Pancreas (tissue), 10 donors: Measurements from ENCODE around the gene SCN8A. TPM values are rescaled to one million over a fixed set of nuclear protein-coding genes. Genes with fewer than 3 reads are reported as not detected.

Experiments used
- ATAC-seq, 4 donors: fragments of 200-7000 bp; cut with Tn5 transposase; one replicate each; pipeline versions ENCODE4 v1.8.0 to v1.9.1; 2020; ENCODE audit warnings: mild to moderate bottlenecking in 4 of 4, moderate library complexity in 4 of 4
- DNase-seq, 6 donors: peaks; one replicate each; pipeline ENCODE4 v3.0.0-alpha.2; 2020
- FAIRE-seq: peaks from 2 replicates; lab custom pipeline; 2012; peaks lifted over from hg19 to GRCh38; lab: Jason Lieb, UNC
- H3K27ac ChIP-seq, 4 donors: fragments of 200-600 bp; sonication (generic); 1 replicate in 3 of 4; 2 replicates in 1 of 4; pipeline versions ENCODE4 v1.5.0 to v1.8.0; 2020
- H3K27me3 ChIP-seq, 4 donors: fragments of 200-600 bp; one replicate each; pipeline ENCODE4 v1.8.0; 2021
- H3K36me3 ChIP-seq, 3 donors: fragments of 200-600 bp; sonication (generic) in 1 of 3; one replicate each; pipeline versions ENCODE4 v1.5.0 to v1.8.0; 2020 to 2021
- H3K4me1 ChIP-seq, 3 donors: fragments of 200-600 bp; one replicate each; pipeline ENCODE4 v1.8.0; 2021
- H3K4me3 ChIP-seq, 4 donors: fragments of 200-600 bp; sonication (generic) in 2 of 4; one replicate each; pipeline versions ENCODE4 v1.5.0 to v1.8.0; 2020 to 2021
- H3K9me3 ChIP-seq, 4 donors: fragments of 200-600 bp; one replicate each; pipeline ENCODE4 v1.8.0; 2021
- CTCF ChIP-seq, 4 donors: fragments of 200-600 bp; sonication (generic) in 3 of 4; IDR thresholded peaks; one replicate each; pipeline versions ENCODE4 v1.5.0 to v1.8.0; 2021; ENCODE audit warnings: antibody characterized with exemption in 4 of 4
- WGBS, 2 donors: extraction: QIAGEN DNeasy Blood & Tissue Kit; methylation state at CpG; one replicate each; pipeline ENCODE4 v1.1.7; 2013; 5-methylcytosine and 5-hydroxymethylcytosine counted together
- intact Hi-C, 3 donors: fragments of 100-400 bp; cut with DNase I; formaldehyde crosslinking; loops; one replicate each; pipeline versions ENCODE4 v1.11.1 to v1.14.2; 2022
- polyA plus RNA-seq, 2 donors: library from polyadenylated mRNA; stranded (reverse); fragments of 200-250 nt; gene quantifications; one replicate each; pipeline ENCODE4 v1.2.3, GENCODE V29; 2013
- total RNA-seq, 6 donors: library from RNA; stranded (reverse); fragmentation: NEBNext Ultra II Directional in 4 of 6; extraction: Animal tissue kit (Norgen Biotek cat#: 25700) in 4 of 6; gene quantifications; one replicate each; pipeline versions ENCODE4 v1.2.1 to v1.2.4, GENCODE V29; 2021 to 2023
- donor health status: healthy with polysubstance abuse.
- donor health status: DM: no; HTN: no; CAD: no; lungs with moderate emphysema.
- donor health status: DM: no; HTN: no; CAD: no.
- donor health status: control.
- donor health status: control.
- donor health status: Bipolar disorder and iron deficiency.
- donor health status: DM: yes; HTN: yes; CAD: no.
- donor health status: DM: no; HTN: no; CAD: no.
- donor health status: DM: no; HTN: no; CAD: no.
- donor health status: DM: yes; HTN: yes; CAD: no.

SCN8A gene
- total and polyA plus RNA-seq, 8 donors: 1.9 to 3.2 (median 2.3) TPM

- FAIRE-seq (no peak), ATAC-seq (no peak), DNase-seq (no peak)
- H3K27me3 ChIP-seq: no peaks in the 10 kb centered on the region
- no peaks in the 10 kb centered on the region for H3K9me3 ChIP-seq
- no peak overlapping the region for H3K4me3 ChIP-seq
- intact Hi-C loops: no loop called here
- H3K27ac ChIP-seq: no peak overlapping the region
- no peak for TF ChIP-seq CTCF (IDR thresholded peaks at IDR 0.05)
- no peaks in the 10 kb centered on the region for H3K4me1 ChIP-seq
- WGBS, 2 donors: 88 to 96% methylated on average over 1 of the region's 1 CpG
- no peaks in the 10 kb centered on the region for H3K36me3 ChIP-seq
Measured at GRCh38 chr12:51771008-51771407, 180.0 kb downstream of the SCN8A start.

- WGBS, 2 donors: 90 to 96% methylated on average over 2 of the region's 2 CpGs
- DNase-seq (no peak), ATAC-seq (peak in 3 of 4 donors; percentile 39 to 63 (median 54)), FAIRE-seq (no peak)
- no peaks in the 10 kb centered on the region for H3K36me3 ChIP-seq
- no peak for TF ChIP-seq CTCF (IDR thresholded peaks at IDR 0.05)
- intact Hi-C loops: no loop called here
- no peaks in the 10 kb centered on the region for H3K4me1 ChIP-seq
- H3K9me3 ChIP-seq: no peaks in the 10 kb centered on the region
- no peak overlapping the region for H3K27ac ChIP-seq
- H3K27me3 ChIP-seq: no peaks in the 10 kb centered on the region
- no peak overlapping the region for H3K4me3 ChIP-seq
Measured at GRCh38 chr12:51773145-51773869, 182.3 kb downstream of the SCN8A start.

GRCh38 chr12:51774933-51775332 lies 183.9 kb downstream of the SCN8A start:
- H3K27ac ChIP-seq: no peak overlapping the region
- FAIRE-seq (no peak), DNase-seq (no peak), ATAC-seq (no peak)
- H3K4me1 ChIP-seq: no peaks in the 10 kb centered on the region
- no peaks in the 10 kb centered on the region for H3K9me3 ChIP-seq
- H3K4me3 ChIP-seq: no peak overlapping the region
- no peaks in the 10 kb centered on the region for H3K27me3 ChIP-seq
- WGBS, 2 donors: 69 to 83% methylated on average over 2 of the region's 2 CpGs
- H3K36me3 ChIP-seq: no peaks in the 10 kb centered on the region
- no peak for TF ChIP-seq CTCF (IDR thresholded peaks at IDR 0.05)
- intact Hi-C loops: no loop called here

- Histone ChIP-seq H3K36me3 (no peaks in the 10 kb centered on the region), H3K4me1 (no peaks in the 10 kb centered on the region), H3K9me3 (no peaks in the 10 kb centered on the region), H3K4me3 (no peak overlapping the region), H3K27ac (no peak overlapping the region), H3K27me3 (no peaks in the 10 kb centered on the region)
- 51 to 54% methylated on average over 2 of the region's 2 CpGs for WGBS, 2 donors
- FAIRE-seq (no peak), DNase-seq (no peak), ATAC-seq (no peak)
- no peak for TF ChIP-seq CTCF (IDR thresholded peaks at IDR 0.05)
- intact Hi-C loops: no loop called here
Measured at GRCh38 chr12:51777457-51777856, 186.4 kb downstream of the SCN8A start.

- ATAC-seq: no peak
- no peak for DNase-seq
- Histone ChIP-seq H3K4me3 (no peak overlapping the region), H3K36me3 (no peaks in the 10 kb centered on the region), H3K9me3 (no peaks in the 10 kb centered on the region), H3K4me1 (no peaks in the 10 kb centered on the region), H3K27ac (no peak overlapping the region), H3K27me3 (no peaks in the 10 kb centered on the region)
- no peak for FAIRE-seq
- WGBS, 2 donors: 80 to 86% methylated on average over 3 of the region's 3 CpGs
- no peak for TF ChIP-seq CTCF (IDR thresholded peaks at IDR 0.05)
- intact Hi-C loops: no loop called here
Measured at GRCh38 chr12:51777973-51778372, 186.9 kb downstream of the SCN8A start.
